PC-9 (cell line): ENCODE measurements around the gene NUP155. TPM values are rescaled to one million over a fixed set of nuclear protein-coding genes. Genes with fewer than 3 reads are reported as not detected.
A peak's percentile ranks its signal among the peaks of the same experiment; 100 is the strongest.

Experiments used
- BruUV-seq: library from RNA; stranded (reverse); fragments of 400-500 nt; replicated peaks from 2 replicates; lab custom pipeline; 2021; lab: Mats Ljungman, UMichigan
- CTCF ChIA-PET: fragments of 300-600 bp; sonication (Branson Sonifier 250); formaldehyde crosslinking; loops from one replicate; lab custom pipeline; 2022; ENCODE audit warnings: antibody characterized with exemption; lab: Charles Lee
- POLR2A ChIA-PET: fragments of 300-600 bp; sonication (Branson Sonifier 250); formaldehyde crosslinking; loops from one replicate; lab custom pipeline; 2022; ENCODE audit warnings: antibody characterized with exemption; ENCODE audit not compliant: unreplicated experiment; lab: Charles Lee
- DNase-seq, 2 experiments: peaks; one replicate each; pipeline versions ENCODE4 v3.0.0 to v3.0.0-alpha.2; 2015 to 2022; ENCODE audit warnings: mixed read lengths in 1 of 2
- H2AFZ ChIP-seq: fragments of 200-600 bp; sonication (generic); 2 replicates; pipeline ENCODE4 v1.8.1; 2017; ENCODE audit warnings: antibody characterized with exemption
- H3F3A ChIP-seq: fragments of 200-600 bp; sonication (generic); 2 replicates; pipeline ENCODE4 v1.8.1; 2017; ENCODE audit warnings: antibody characterized with exemption, mild to moderate bottlenecking, low read depth; ENCODE audit not compliant: insufficient read depth
- H3K27ac ChIP-seq: fragments of 200-600 bp; sonication (generic); 2 replicates; pipeline ENCODE4 v1.6.1; 2016; ENCODE audit warnings: mixed run types
- H3K27me3 ChIP-seq: fragments of 200-600 bp; sonication (generic); 2 replicates; pipeline ENCODE4 v1.6.1; 2016; ENCODE audit warnings: low read depth, mixed run types; ENCODE audit not compliant: insufficient read depth
- H3K36me3 ChIP-seq: fragments of 200-600 bp; sonication (generic); 2 replicates; pipeline ENCODE4 v1.6.1; 2016; ENCODE audit warnings: low read depth, mixed run types
- H3K4me1 ChIP-seq: fragments of 200-600 bp; sonication (generic); replicated peaks from 2 replicates; pipeline ENCODE4 v1.6.1; 2016; ENCODE audit warnings: mixed run types; ENCODE audit not compliant: insufficient read depth
- H3K4me2 ChIP-seq: fragments of 200-600 bp; sonication (generic); 2 replicates; pipeline ENCODE4 v1.6.1; 2017; ENCODE audit warnings: mixed run types
- H3K4me3 ChIP-seq: fragments of 200-600 bp; sonication (generic); 2 replicates; pipeline ENCODE4 v1.6.1; 2016; ENCODE audit warnings: mixed run types
- H3K79me2 ChIP-seq: fragments of 200-600 bp; sonication (generic); 2 replicates; pipeline ENCODE4 v1.6.1; 2017; ENCODE audit warnings: low read depth, mixed run types
- H3K9me2 ChIP-seq: fragments of 200-600 bp; sonication (generic); 2 replicates; pipeline ENCODE4 v1.8.1; 2017; ENCODE audit warnings: mild to moderate bottlenecking; ENCODE audit not compliant: insufficient read depth
- H3K9me3 ChIP-seq: fragments of 200-600 bp; sonication (generic); 2 replicates; pipeline ENCODE4 v1.8.1; 2016; ENCODE audit warnings: low read depth; ENCODE audit not compliant: insufficient read depth
- H4K20me1 ChIP-seq: fragments of 200-600 bp; sonication (generic); 2 replicates; pipeline ENCODE4 v1.8.1; 2017; ENCODE audit not compliant: insufficient read depth
- EZH2 ChIP-seq: fragments of 200-600 bp; sonication (generic); IDR thresholded peaks from 2 replicates; pipeline ENCODE4 v1.8.0; 2017; ENCODE audit warnings: antibody characterized with exemption, low read depth
- intact Hi-C: fragments of 100-400 bp; cut with micrococcal nuclease; formaldehyde crosslinking; loops from one replicate; pipeline ENCODE4 v1.10.0; 2022; ENCODE audit not compliant: unreplicated experiment
- total RNA-seq: library from RNA; stranded (reverse); gene quantifications from 2 replicates; pipeline ENCODE4 v1.2.3, GENCODE V29; 2021
- TF ChIP-seq, protein P1 (sequence below): fragments of 200-600 bp; sonication (generic); conservative IDR thresholded peaks from 2 replicates; pipeline ENCODE4 v1.6.1; 2017; ENCODE audit warnings: mixed run types, antibody characterized with exemption, mild to moderate bottlenecking, moderate library complexity

Gene NUP155
- total RNA-seq, 1 experiment from 2014 or later: 92.3 TPM

DNA sequence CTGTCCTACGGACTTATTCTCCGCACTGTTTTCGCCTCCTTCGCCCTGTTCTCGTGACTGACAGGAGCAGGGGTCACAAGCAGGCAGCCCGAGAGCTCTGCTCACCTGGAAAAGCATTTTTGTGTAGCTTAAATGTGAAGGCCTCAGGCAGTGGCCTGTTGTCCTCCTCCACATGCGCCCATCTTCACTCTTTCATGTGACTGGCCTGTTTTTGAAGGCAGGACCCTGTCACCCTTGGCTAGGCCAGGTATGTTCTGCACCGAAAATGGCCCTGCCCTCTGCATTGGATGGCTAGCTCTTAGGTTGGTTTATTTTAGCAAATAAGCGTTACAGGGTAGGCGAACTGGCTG, 121.1 kb downstream of the NUP155 start:
- Histone ChIP-seq H4K20me1 (no peaks in the 10 kb centered on the region), H3K9me2 (no peaks in the 10 kb centered on the region), H3K27me3 (no peaks in the 10 kb centered on the region), H3K9me3 (no peaks in the 10 kb centered on the region), H3K79me2 (no peaks in the 10 kb centered on the region), H3K4me1 (peaks cover 12% of the 10 kb centered on the region), H2AFZ (peak overlapping the region; percentile 94), H3K4me2 (peak overlapping the region; percentile 93), H3K27ac (no peak overlapping the region), H3K36me3 (no peaks in the 10 kb centered on the region), H3K4me3 (peak overlapping the region; percentile 95; the same call in 1 of the 2 replicates), H3F3A (peaks cover 26% of the 10 kb centered on the region)
- CTCF ChIA-PET: interaction anchor here (0.6 to 1.7 kb wide), 2 partner anchors 22 to 33 kb away, joined by 3 to 7 read pairs; no protein-coding TSS in a partner anchor
- DNase-seq: no peak
- intact Hi-C loops: loop anchor here (1.0 to 2.0 kb wide), 2 partner anchors 23 to 41 kb away; no protein-coding TSS in a partner anchor
- TF ChIP-seq EZH2: no peak
- TF ChIP-seq, protein P1, sequence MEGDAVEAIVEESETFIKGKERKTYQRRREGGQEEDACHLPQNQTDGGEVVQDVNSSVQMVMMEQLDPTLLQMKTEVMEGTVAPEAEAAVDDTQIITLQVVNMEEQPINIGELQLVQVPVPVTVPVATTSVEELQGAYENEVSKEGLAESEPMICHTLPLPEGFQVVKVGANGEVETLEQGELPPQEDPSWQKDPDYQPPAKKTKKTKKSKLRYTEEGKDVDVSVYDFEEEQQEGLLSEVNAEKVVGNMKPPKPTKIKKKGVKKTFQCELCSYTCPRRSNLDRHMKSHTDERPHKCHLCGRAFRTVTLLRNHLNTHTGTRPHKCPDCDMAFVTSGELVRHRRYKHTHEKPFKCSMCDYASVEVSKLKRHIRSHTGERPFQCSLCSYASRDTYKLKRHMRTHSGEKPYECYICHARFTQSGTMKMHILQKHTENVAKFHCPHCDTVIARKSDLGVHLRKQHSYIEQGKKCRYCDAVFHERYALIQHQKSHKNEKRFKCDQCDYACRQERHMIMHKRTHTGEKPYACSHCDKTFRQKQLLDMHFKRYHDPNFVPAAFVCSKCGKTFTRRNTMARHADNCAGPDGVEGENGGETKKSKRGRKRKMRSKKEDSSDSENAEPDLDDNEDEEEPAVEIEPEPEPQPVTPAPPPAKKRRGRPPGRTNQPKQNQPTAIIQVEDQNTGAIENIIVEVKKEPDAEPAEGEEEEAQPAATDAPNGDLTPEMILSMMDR: no peak
- TSS peak; percentile 82 for BruUV-seq
- POLR2A ChIA-PET: interaction anchor here (0.6 to 0.8 kb wide), 7 partner anchors 23 to 1121 kb away, joined by 3 to 12 read pairs (median 5); no protein-coding TSS in a partner anchor

GRCh38 chr5:37248970-37249814, 121.7 kb downstream of the NUP155 start, which contains the start of gene CPLANE1:
TSS of gene CPLANE1 (minus strand) at chr5:37249376. CDS start at chr5:37247698, 1,678 bp downstream.
- CTCF ChIA-PET: interaction anchor here (0.5 to 1.7 kb wide), 3 partner anchors 23 to 99 kb away, joined by 3 to 7 read pairs (median 6); no protein-coding TSS in a partner anchor
- DNase-seq: peak; percentile 47 to 96

More at GRCh38 chr5:37248970-37249814, 121.7 kb downstream of the NUP155 start, which contains the start of gene CPLANE1:
- intact Hi-C loops: loop anchor here (1.0 to 2.0 kb wide), 2 partner anchors 23 to 42 kb away; no protein-coding TSS in a partner anchor
- H3F3A ChIP-seq: peaks cover 26% of the 10 kb centered on the region
- POLR2A ChIA-PET: interaction anchor here (0.5 to 0.9 kb wide), 13 partner anchors 17 to 1120 kb away, joined by 3 to 12 read pairs (median 5); partner anchors contain the start of gene NUP155
- no peaks in the 10 kb centered on the region for H3K9me3 ChIP-seq
- no peak for TF ChIP-seq EZH2
- TF ChIP-seq, protein P1: no peak; the same call in 1 of the 2 replicates
- peak within 1 kb of the TSS; percentile 95 for H3K4me3 ChIP-seq
- no TSS peak for BruUV-seq
- H3K4me2 ChIP-seq: peak within 1 kb of the TSS; percentile 93
- H3K4me1 ChIP-seq: peaks cover 12% of the 10 kb centered on the region
- H3K27ac ChIP-seq: no peak within 1 kb of the TSS
- no peaks in the 10 kb centered on the region for H3K36me3 ChIP-seq
- H3K27me3 ChIP-seq: no peaks in the 10 kb centered on the region
- H2AFZ ChIP-seq: peak within 1 kb of the TSS; percentile 94
- no peaks in the 10 kb centered on the region for H4K20me1 ChIP-seq
- H3K9me2 ChIP-seq: no peaks in the 10 kb centered on the region
- no peaks in the 10 kb centered on the region for H3K79me2 ChIP-seq
